ENCODE data around the gene TGFBR2.

TGFBR2 gene

GRCh38 chr3:30586806-30587486 is 19.5 kb upstream of the TGFBR2 start:
- DNase-seq: no peak
- Mint-ChIP-seq H3K4me1 (no peaks in the 10 kb centered on the region), H3K9me3 (no peaks in the 10 kb centered on the region), H3K27me3 (no peaks in the 10 kb centered on the region), H3K36me3 (no peaks in the 10 kb centered on the region), H3K27ac (no peak overlapping the region), H3K4me3 (no peak overlapping the region)
- CTCF ChIA-PET: no interaction called here

GRCh38 chr3:30587904-30588303 is 18.5 kb upstream of the TGFBR2 start:
- no peak overlapping the region for H3K27ac Mint-ChIP-seq
- no peaks in the 10 kb centered on the region for H3K9me3 Mint-ChIP-seq
- no peak for DNase-seq
- H3K4me3 Mint-ChIP-seq: no peak overlapping the region
- CTCF ChIA-PET: no interaction called here
- H3K36me3 Mint-ChIP-seq: no peaks in the 10 kb centered on the region
- H3K4me1 Mint-ChIP-seq: no peaks in the 10 kb centered on the region
- H3K27me3 Mint-ChIP-seq: no peaks in the 10 kb centered on the region

- Mint-ChIP-seq H3K27me3 (no peaks in the 10 kb centered on the region), H3K27ac (no peak overlapping the region), H3K36me3 (peaks cover 7% of the 10 kb centered on the region), H3K9me3 (no peaks in the 10 kb centered on the region), H3K4me1 (peaks cover 33% of the 10 kb centered on the region), H3K4me3 (no peak overlapping the region)
- no peak for DNase-seq
- CTCF ChIA-PET: no interaction called here
These were observed 10.2 kb upstream of the TGFBR2 start for GRCh38 chr3:30596152-30596551.

GRCh38 chr3:30597131-30597768 is 9.2 kb upstream of the TGFBR2 start:
- H3K27ac Mint-ChIP-seq: no peak overlapping the region
- peaks cover 9% of the 10 kb centered on the region for H3K36me3 Mint-ChIP-seq
- no peak overlapping the region for H3K4me3 Mint-ChIP-seq
- no peaks in the 10 kb centered on the region for H3K27me3 Mint-ChIP-seq
- peaks cover 42% of the 10 kb centered on the region for H3K4me1 Mint-ChIP-seq
- no peak for DNase-seq
- CTCF ChIA-PET: no interaction called here
- peaks cover 2% of the 10 kb centered on the region for H3K9me3 Mint-ChIP-seq

GRCh38 chr3:30597769-30598134 is 8.6 kb upstream of the TGFBR2 start:
- CTCF ChIA-PET: interaction anchor here (0.9 kb wide), 1 partner anchor 278 kb away, joined by 3 read pairs; no protein-coding TSS in a partner anchor
- no peak overlapping the region for H3K27ac Mint-ChIP-seq
- H3K4me3 Mint-ChIP-seq: no peak overlapping the region

GRCh38 chr3:30598668-30599545 is 7.5 kb upstream of the TGFBR2 start:
- peaks cover 2% of the 10 kb centered on the region for H3K9me3 Mint-ChIP-seq
- CTCF ChIA-PET: interaction anchor here (0.6 to 0.9 kb wide), 2 partner anchors 279 to 1594 kb away, joined by 3 read pairs; no protein-coding TSS in a partner anchor
- H3K4me3 Mint-ChIP-seq: no peak overlapping the region
- peaks cover 59% of the 10 kb centered on the region for H3K4me1 Mint-ChIP-seq
- no peak for DNase-seq
- H3K36me3 Mint-ChIP-seq: peaks cover 9% of the 10 kb centered on the region
- H3K27me3 Mint-ChIP-seq: no peaks in the 10 kb centered on the region
- peak overlapping the region; percentile 35 for H3K27ac Mint-ChIP-seq

More at GRCh38 chr3:30597769-30598134, 8.6 kb upstream of the TGFBR2 start:
- peaks cover 47% of the 10 kb centered on the region for H3K4me1 Mint-ChIP-seq
- peaks cover 2% of the 10 kb centered on the region for H3K9me3 Mint-ChIP-seq
- no peak for DNase-seq
- H3K36me3 Mint-ChIP-seq: peaks cover 9% of the 10 kb centered on the region
- no peaks in the 10 kb centered on the region for H3K27me3 Mint-ChIP-seq

- Mint-ChIP-seq H3K36me3 (peaks cover 9% of the 10 kb centered on the region), H3K27me3 (no peaks in the 10 kb centered on the region), H3K4me1 (peaks cover 75% of the 10 kb centered on the region), H3K27ac (no peak overlapping the region), H3K9me3 (peaks cover 2% of the 10 kb centered on the region), H3K4me3 (no peak overlapping the region)
- CTCF ChIA-PET: interaction anchor here (1.3 kb wide), 1 partner anchor 59 kb away, joined by 3 read pairs; no protein-coding TSS in a partner anchor
- DNase-seq: no peak
These were observed 5.8 kb upstream of the TGFBR2 start for GRCh38 chr3:30600572-30600971.

GRCh38 chr3:30602946-30603345 is 3.5 kb upstream of the TGFBR2 start:
- peaks cover 73% of the 10 kb centered on the region for H3K4me1 Mint-ChIP-seq
- H3K36me3 Mint-ChIP-seq: peaks cover 10% of the 10 kb centered on the region
- peaks cover 2% of the 10 kb centered on the region for H3K9me3 Mint-ChIP-seq
- no peak overlapping the region for H3K4me3 Mint-ChIP-seq
- CTCF ChIA-PET: no interaction called here
- peak overlapping the region; percentile 97 for H3K27ac Mint-ChIP-seq
- DNase-seq: no peak
- no peaks in the 10 kb centered on the region for H3K27me3 Mint-ChIP-seq

- peak overlapping the region; percentile 91 for H3K4me3 Mint-ChIP-seq
- peaks cover 21% of the 10 kb centered on the region for H3K36me3 Mint-ChIP-seq
- CTCF ChIA-PET: interaction anchor here (1.3 to 2.3 kb wide), 4 partner anchors 25 to 405 kb away, joined by 4 to 7 read pairs (median 6); no protein-coding TSS in a partner anchor
- H3K9me3 Mint-ChIP-seq: peaks cover 2% of the 10 kb centered on the region
- no peaks in the 10 kb centered on the region for H3K27me3 Mint-ChIP-seq
- H3K4me1 Mint-ChIP-seq: peaks cover 67% of the 10 kb centered on the region
- DNase-seq: no peak
- peak overlapping the region; percentile 97 for H3K27ac Mint-ChIP-seq
These were observed 2.3 kb upstream of the TGFBR2 start for GRCh38 chr3:30604093-30604492.

GRCh38 chr3:30604558-30604957 is 1.8 kb upstream of the TGFBR2 start:
- Mint-ChIP-seq H3K27ac (peak overlapping the region; percentile 97), H3K36me3 (peaks cover 21% of the 10 kb centered on the region), H3K27me3 (no peaks in the 10 kb centered on the region), H3K9me3 (peaks cover 2% of the 10 kb centered on the region), H3K4me3 (peak overlapping the region; percentile 91), H3K4me1 (peaks cover 64% of the 10 kb centered on the region)
- CTCF ChIA-PET: interaction anchor here (1.3 to 2.3 kb wide), 4 partner anchors 25 to 405 kb away, joined by 4 to 7 read pairs (median 6); no protein-coding TSS in a partner anchor
- no peak for DNase-seq

- H3K4me3 Mint-ChIP-seq: peak overlapping the region; percentile 91
- CTCF ChIA-PET: interaction anchor here (1.3 to 2.3 kb wide), 3 partner anchors 24 to 406 kb away, joined by 4 to 6 read pairs (median 6); no protein-coding TSS in a partner anchor
- H3K27ac Mint-ChIP-seq: peak overlapping the region; percentile 97
- DNase-seq: no peak
- peaks cover 2% of the 10 kb centered on the region for H3K9me3 Mint-ChIP-seq
- peaks cover 26% of the 10 kb centered on the region for H3K36me3 Mint-ChIP-seq
- peaks cover 64% of the 10 kb centered on the region for H3K4me1 Mint-ChIP-seq
- no peaks in the 10 kb centered on the region for H3K27me3 Mint-ChIP-seq
These were observed 1.4 kb upstream of the TGFBR2 start for GRCh38 chr3:30605005-30605404.

GRCh38 chr3:30605706-30606300 is 598 bp upstream of the TGFBR2 start:
- CTCF ChIA-PET: interaction anchor here (0.7 to 2.5 kb wide), 6 partner anchors 17 to 407 kb away, joined by 3 to 10 read pairs (median 4); no protein-coding TSS in a partner anchor
- peaks cover 2% of the 10 kb centered on the region for H3K9me3 Mint-ChIP-seq
- DNase-seq: no peak
- H3K4me1 Mint-ChIP-seq: peaks cover 67% of the 10 kb centered on the region
- peak overlapping the region; percentile 97 for H3K27ac Mint-ChIP-seq
- H3K27me3 Mint-ChIP-seq: no peaks in the 10 kb centered on the region
- H3K4me3 Mint-ChIP-seq: peak overlapping the region; percentile 91
- peaks cover 30% of the 10 kb centered on the region for H3K36me3 Mint-ChIP-seq

GRCh38 chr3:30607032-30607833 is 832 bp downstream of the TGFBR2 start:
- Mint-ChIP-seq H3K36me3 (peaks cover 33% of the 10 kb centered on the region), H3K27me3 (no peaks in the 10 kb centered on the region), H3K4me1 (peaks cover 67% of the 10 kb centered on the region), H3K4me3 (peak overlapping the region; percentile 91), H3K9me3 (no peaks in the 10 kb centered on the region), H3K27ac (peak overlapping the region; percentile 98)
- peak; percentile 80 for DNase-seq
- CTCF ChIA-PET: interaction anchor here (0.7 to 2.5 kb wide), 5 partner anchors 10 to 288 kb away, joined by 4 to 10 read pairs (median 4); no protein-coding TSS in a partner anchor

Measured in activated naive CD4-positive, alpha-beta T cell treated with anti-CD3 and anti-CD28 coated beads, Interleukin-2, amount 10 ng/mL, durations not matched to agents 7 days and 5 days (primary cell).